Liver (tissue), 3 donors: ENCODE data around the gene TRH.

ENCODE experiments used
- FOXA1 ChIP-seq: IDR thresholded peaks from 2 replicates; pipeline ENCODE4 v1.6.1; 2016; ENCODE audit warnings: antibody characterized with exemption
- GABPA ChIP-seq, 2 donors: IDR thresholded peaks in 1 of 2; conservative IDR thresholded peaks in 1 of 2; 2 replicates each; pipeline ENCODE4 v1.6.1; 2016; ENCODE audit warnings: antibody characterized with exemption in 2 of 2, mild to moderate bottlenecking in 1 of 2, moderate library complexity in 1 of 2
- JUND ChIP-seq, 2 donors: IDR thresholded peaks; 2 replicates each; pipeline ENCODE4 v1.6.1; 2016; ENCODE audit warnings: antibody characterized with exemption in 2 of 2
- RAD21 ChIP-seq, 2 donors: IDR thresholded peaks; 2 replicates each; pipeline ENCODE4 v1.6.1; 2016; ENCODE audit warnings: antibody characterized with exemption in 2 of 2, mild to moderate bottlenecking in 2 of 2
- RXRA ChIP-seq, 2 donors: IDR thresholded peaks; 2 replicates each; pipeline ENCODE4 v1.6.1; 2017 to 2018; ENCODE audit warnings: antibody characterized with exemption in 2 of 2, mild to moderate bottlenecking in 1 of 2
- TF ChIP-seq, protein P1 (sequence below): fragments of 150-350 bp; IDR thresholded peaks from 2 replicates; pipeline ENCODE4 v1.5.1; 2017; ENCODE audit warnings: improper control_type of control experiment, low read depth, low read length; ENCODE audit not compliant: missing input control
- donor health status: healthy.
- donor health status: healthy.

DNA sequence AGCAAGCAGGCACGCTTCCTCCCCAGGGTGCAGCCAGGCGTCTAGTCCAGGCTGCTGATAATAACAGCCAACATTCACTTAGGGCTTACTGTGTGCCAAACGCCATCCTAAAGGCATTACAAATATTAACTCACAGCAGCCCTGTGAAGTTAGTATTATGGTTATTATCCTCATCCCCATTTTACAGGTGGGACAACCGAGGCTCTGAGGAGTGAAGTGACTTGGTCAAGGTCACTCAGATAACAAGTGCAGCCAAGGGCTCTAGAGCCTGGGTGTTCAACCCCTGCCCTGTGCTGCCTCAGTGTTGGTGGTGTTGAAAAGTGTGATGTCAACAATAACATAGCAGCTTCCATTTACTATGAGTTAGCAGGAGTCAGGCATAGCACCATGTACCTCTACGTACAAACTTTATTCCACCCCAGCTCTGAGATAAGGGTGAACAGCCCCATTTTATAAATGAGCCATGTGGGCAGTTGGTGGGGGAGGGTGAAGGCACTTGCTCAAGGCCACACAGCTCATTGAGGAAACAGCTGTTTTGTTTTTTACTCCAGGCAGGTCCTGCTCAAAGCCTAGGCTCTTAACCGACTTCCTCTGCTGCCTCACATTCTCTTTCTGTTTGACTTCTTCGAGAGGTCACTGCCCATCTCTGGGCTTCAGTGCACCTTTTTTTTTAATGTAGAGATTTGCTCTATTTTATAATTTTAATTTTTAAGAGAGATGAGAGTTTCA is 24.0 kb upstream of the TRH start:
- no peak for TF ChIP-seq GABPA (IDR thresholded peaks at IDR 0.05 in 1 of 2, conservative IDR thresholded peaks at IDR 0.05 in 1 of 2)
- no peak for TF ChIP-seq RAD21 (IDR thresholded peaks at IDR 0.05)
- TF ChIP-seq, protein P1, sequence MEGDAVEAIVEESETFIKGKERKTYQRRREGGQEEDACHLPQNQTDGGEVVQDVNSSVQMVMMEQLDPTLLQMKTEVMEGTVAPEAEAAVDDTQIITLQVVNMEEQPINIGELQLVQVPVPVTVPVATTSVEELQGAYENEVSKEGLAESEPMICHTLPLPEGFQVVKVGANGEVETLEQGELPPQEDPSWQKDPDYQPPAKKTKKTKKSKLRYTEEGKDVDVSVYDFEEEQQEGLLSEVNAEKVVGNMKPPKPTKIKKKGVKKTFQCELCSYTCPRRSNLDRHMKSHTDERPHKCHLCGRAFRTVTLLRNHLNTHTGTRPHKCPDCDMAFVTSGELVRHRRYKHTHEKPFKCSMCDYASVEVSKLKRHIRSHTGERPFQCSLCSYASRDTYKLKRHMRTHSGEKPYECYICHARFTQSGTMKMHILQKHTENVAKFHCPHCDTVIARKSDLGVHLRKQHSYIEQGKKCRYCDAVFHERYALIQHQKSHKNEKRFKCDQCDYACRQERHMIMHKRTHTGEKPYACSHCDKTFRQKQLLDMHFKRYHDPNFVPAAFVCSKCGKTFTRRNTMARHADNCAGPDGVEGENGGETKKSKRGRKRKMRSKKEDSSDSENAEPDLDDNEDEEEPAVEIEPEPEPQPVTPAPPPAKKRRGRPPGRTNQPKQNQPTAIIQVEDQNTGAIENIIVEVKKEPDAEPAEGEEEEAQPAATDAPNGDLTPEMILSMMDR, result no peak
- TF ChIP-seq JUND (IDR thresholded peaks at IDR 0.05), result no peak
- no peak for TF ChIP-seq FOXA1
- TF ChIP-seq RXRA (IDR thresholded peaks at IDR 0.05), result no peak
